ENCODE data around the gene INSYN2B. TPM values are rescaled to one million over a fixed set of nuclear protein-coding genes. Genes with fewer than 3 reads are reported as not detected.
"Not testable (repeated sequence)": the region's sequence is repeated elsewhere in the genome, so short reads cannot be mapped to it uniquely, and the experiment has no call there.

INSYN2B gene
- total RNA-seq, 3 donors from 2014 or later: 0.16 TPM; not detected in 2

DNA sequence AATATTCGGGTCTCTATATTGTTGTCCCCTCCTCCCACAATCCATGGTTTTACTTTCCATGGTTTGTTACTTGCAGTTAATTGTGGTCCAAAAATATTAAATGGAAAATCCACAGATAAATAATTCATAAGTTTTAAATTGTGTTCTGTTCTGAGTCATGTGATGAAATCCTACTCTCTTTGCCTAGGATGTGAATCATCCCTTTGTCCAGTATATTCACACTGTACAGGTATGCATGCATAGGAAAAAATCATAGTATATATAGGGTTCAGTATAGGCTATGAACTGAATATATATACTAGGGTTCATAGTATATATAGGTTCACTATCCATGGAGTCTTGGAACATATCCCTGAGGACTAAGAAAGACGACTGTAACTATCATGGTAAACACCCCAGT, 19.6 kb downstream of the INSYN2B start:
- no peaks in the 10 kb centered on the region for H3K4me1 ChIP-seq (ENCODE audit: low read depth)
- H3K4me3 ChIP-seq: no peak overlapping the region
- DNase-seq: no peak
- intact Hi-C loops (cut with DNase I, micrococcal nuclease): no loop called here
- no peaks in the 10 kb centered on the region for H3K9me3 ChIP-seq
- ATAC-seq: no peak
- no peaks in the 10 kb centered on the region for H3K36me3 ChIP-seq (ENCODE audit: low read depth)
- TF ChIP-seq CTCF (IDR thresholded peaks at IDR 0.05): no peak

- ATAC-seq (no peak), DNase-seq (no peak)
- Histone ChIP-seq H3K4me3 (no peak overlapping the region), H3K4me1 (ENCODE audit: low read depth) (no peaks in the 10 kb centered on the region), H3K9me3 (no peaks in the 10 kb centered on the region), H3K36me3 (ENCODE audit: low read depth) (no peaks in the 10 kb centered on the region)
- intact Hi-C loops (cut with DNase I, micrococcal nuclease): no loop called here
- TF ChIP-seq CTCF (IDR thresholded peaks at IDR 0.05): no peak
These were observed 22.0 kb downstream of the INSYN2B start for GRCh38 chr5:169958278-169958677.

- no peaks in the 10 kb centered on the region for H3K36me3 ChIP-seq (ENCODE audit: low read depth)
- intact Hi-C loops (cut with DNase I, micrococcal nuclease): no loop called here
- H3K4me1 ChIP-seq (ENCODE audit: low read depth): no peaks in the 10 kb centered on the region
- DNase-seq (no peak), ATAC-seq (no peak)
- TF ChIP-seq CTCF (IDR thresholded peaks at IDR 0.05): no peak
- H3K4me3 ChIP-seq: no peak overlapping the region
- no peaks in the 10 kb centered on the region for H3K9me3 ChIP-seq
These were observed 23.5 kb downstream of the INSYN2B start for GRCh38 chr5:169956756-169957155.

DNA sequence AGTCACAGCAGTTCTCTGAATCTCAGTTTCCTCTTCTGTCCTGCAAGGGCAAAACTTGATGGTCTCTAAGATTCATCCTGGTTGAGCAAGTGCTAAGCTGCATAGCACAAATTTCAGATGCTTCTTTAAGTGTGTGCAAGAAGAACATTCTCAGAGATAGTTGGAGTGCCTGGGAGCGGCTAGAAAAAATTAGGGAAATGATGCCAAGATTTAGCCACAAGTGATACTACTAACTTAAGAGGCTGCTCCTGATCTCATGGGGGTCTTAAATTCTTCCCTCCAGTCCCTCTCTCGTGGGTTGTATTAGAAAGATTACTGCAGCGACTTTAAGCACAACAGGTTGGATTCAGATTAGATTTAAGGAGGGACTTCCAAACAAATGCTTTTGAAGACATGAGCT, 24.2 kb downstream of the INSYN2B start:
- DNase-seq (no peak), ATAC-seq (no peak)
- no peak overlapping the region for H3K4me3 ChIP-seq
- H3K4me1 ChIP-seq (ENCODE audit: low read depth): no peaks in the 10 kb centered on the region
- intact Hi-C loops (cut with DNase I, micrococcal nuclease): no loop called here
- TF ChIP-seq CTCF (IDR thresholded peaks at IDR 0.05): no peak
- H3K9me3 ChIP-seq: no peaks in the 10 kb centered on the region
- no peaks in the 10 kb centered on the region for H3K36me3 ChIP-seq (ENCODE audit: low read depth)

DNA sequence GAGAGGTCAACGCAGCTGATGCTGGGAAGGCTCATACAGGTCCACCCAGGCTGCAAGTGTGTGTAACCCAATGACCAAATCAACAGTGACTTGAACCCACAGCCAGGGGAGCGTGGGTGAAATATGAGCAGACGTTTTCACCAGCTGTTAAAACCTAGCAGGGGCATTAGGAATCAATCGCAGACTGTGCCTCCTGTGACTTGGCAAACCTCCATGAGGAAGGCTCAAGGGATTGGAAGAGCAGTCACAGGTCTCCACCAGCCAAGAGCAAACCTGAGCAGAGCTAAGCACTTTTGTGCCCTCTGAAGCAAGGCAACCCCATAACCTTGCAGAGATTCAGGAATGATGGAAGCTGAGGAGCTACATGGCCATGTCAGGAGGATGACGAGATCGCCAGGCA, 25.5 kb downstream of the INSYN2B start:
- DNase-seq (no peak), ATAC-seq (no peak)
- no peak for TF ChIP-seq CTCF (IDR thresholded peaks at IDR 0.05)
- intact Hi-C loops (cut with DNase I, micrococcal nuclease): no loop called here
- Histone ChIP-seq H3K36me3 (ENCODE audit: low read depth) (no peaks in the 10 kb centered on the region), H3K4me1 (ENCODE audit: low read depth) (no peaks in the 10 kb centered on the region), H3K4me3 (no peak overlapping the region), H3K9me3 (no peaks in the 10 kb centered on the region)

GRCh38 chr5:169953196-169953595, 27.1 kb downstream of the INSYN2B start:
- intact Hi-C loops (cut with DNase I, micrococcal nuclease); H3K4me1 ChIP-seq (ENCODE audit: low read depth); H3K9me3 ChIP-seq; H3K36me3 ChIP-seq (ENCODE audit: low read depth); ATAC-seq; DNase-seq; H3K4me3 ChIP-seq: not testable (repeated sequence)

Data from mucosa of descending colon (tissue), 3 donors.